Stimulated activated CD4-positive, alpha-beta T cell treated with anti-CD3 and anti-CD28 coated beads, Interleukin-12 subunit alpha, Interleukin-12 subunit beta, amount 100 ng/mL, for 24 hours (primary cell): ENCODE data around the gene SLC8A1.

Experiments
- DNase-seq, 2 experiments: peaks; one replicate each; pipeline ENCODE4 v3.0.0-alpha.2; 2020; ENCODE audit warnings: low read depth in 2 of 2

The SLC8A1 gene

GRCh38 chr2:40386177-40386576 is 65.7 kb downstream of the SLC8A1 start:
- DNase-seq = no peak

- DNase-seq = no peak
Measured at GRCh38 chr2:40384714-40385113, 67.2 kb downstream of the SLC8A1 start.

- no peak for DNase-seq
Measured at GRCh38 chr2:40384233-40384632, 67.7 kb downstream of the SLC8A1 start.

- no peak for DNase-seq
Measured at GRCh38 chr2:40380721-40381120, 71.2 kb downstream of the SLC8A1 start.

GRCh38 chr2:40380041-40380440 is 71.8 kb downstream of the SLC8A1 start:
- DNase-seq = no peak

- DNase-seq = no peak
Measured at GRCh38 chr2:40374543-40375240, 77.2 kb downstream of the SLC8A1 start.

GRCh38 chr2:40373111-40373510 is 78.8 kb downstream of the SLC8A1 start:
- no peak for DNase-seq

- no peak for DNase-seq
Measured at GRCh38 chr2:40372283-40372985, 79.5 kb downstream of the SLC8A1 start.

- DNase-seq = no peak
Measured at GRCh38 chr2:40371525-40372282, 80.2 kb downstream of the SLC8A1 start.

GRCh38 chr2:40370007-40370395 is 81.9 kb downstream of the SLC8A1 start:
- DNase-seq = no peak

GRCh38 chr2:40369267-40370006 is 82.5 kb downstream of the SLC8A1 start:
- no peak for DNase-seq

- DNase-seq = no peak
Measured at GRCh38 chr2:40367652-40368051, 84.2 kb downstream of the SLC8A1 start.

- DNase-seq = no peak
Measured at GRCh38 chr2:40367032-40367431, 84.9 kb downstream of the SLC8A1 start.

GRCh38 chr2:40364151-40364874 is 87.6 kb downstream of the SLC8A1 start:
- DNase-seq = no peak

GRCh38 chr2:40363631-40364030 is 88.3 kb downstream of the SLC8A1 start:
- DNase-seq = no peak

- DNase-seq = no peak
Measured at GRCh38 chr2:40363231-40363630, 88.7 kb downstream of the SLC8A1 start.

GRCh38 chr2:40361478-40361877 is 90.4 kb downstream of the SLC8A1 start:
- no peak for DNase-seq

GRCh38 chr2:40360652-40361051 is 91.2 kb downstream of the SLC8A1 start:
- DNase-seq = no peak

- DNase-seq = no peak
Measured at GRCh38 chr2:40359811-40360210, 92.1 kb downstream of the SLC8A1 start.

GRCh38 chr2:40358783-40359182 is 93.1 kb downstream of the SLC8A1 start:
- no peak for DNase-seq

- DNase-seq = no peak
Measured at GRCh38 chr2:40357667-40358066, 94.2 kb downstream of the SLC8A1 start.
